HepG2 (cell line): ENCODE data around the gene SEMA3G. TPM values are rescaled to one million over a fixed set of nuclear protein-coding genes. Genes with fewer than 3 reads are reported as not detected.

Experiments used
- BCL6 ChIP-seq: IDR thresholded peaks from 2 replicates; pipeline ENCODE4 v1.6.1; 2016; ENCODE audit warnings: missing genetic modification reagents, missing compliant biosample characterization
- CREB1 ChIP-seq, 2 experiments: fragments of 450-650 bp in 1 of 2; IDR thresholded peaks; 2 replicates each; pipeline ENCODE4 v1.6.1; 2016 to 2017; ENCODE audit warnings: control low read depth in 1 of 2, mild to moderate bottlenecking in 1 of 2, missing compliant biosample characterization in 1 of 2, missing genetic modification characterization in 1 of 2
- DMTF1 ChIP-seq: sonication (generic); formaldehyde crosslinking; IDR thresholded peaks from 2 replicates; pipeline ENCODE4 v1.4.0; 2020; ENCODE audit warnings: mild to moderate bottlenecking, missing genetic modification reagents
- ELF3 ChIP-seq: IDR thresholded peaks from 2 replicates; pipeline ENCODE4 v1.6.1; 2016; ENCODE audit warnings: missing genetic modification reagents, missing compliant biosample characterization
- FOXM1 ChIP-seq: sonication (generic); formaldehyde crosslinking; IDR thresholded peaks from 2 replicates; pipeline ENCODE4 v1.5.0; 2020; ENCODE audit warnings: missing genetic modification reagents
- GABPB1 ChIP-seq: IDR thresholded peaks from 2 replicates; pipeline ENCODE4 v1.6.1; 2016; ENCODE audit warnings: mild to moderate bottlenecking, missing genetic modification reagents, moderate library complexity, missing compliant biosample characterization
- GLI4 ChIP-seq: sonication (generic); formaldehyde crosslinking; IDR thresholded peaks from 2 replicates; pipeline ENCODE4 v1.5.1; 2020; ENCODE audit warnings: missing genetic modification reagents, mild to moderate bottlenecking, moderate library complexity, borderline replicate concordance
- GMEB2 ChIP-seq: IDR thresholded peaks from 2 replicates; pipeline ENCODE4 v1.6.1; 2016; ENCODE audit warnings: missing biosample characterization, missing genetic modification reagents, low read depth
- HNF4A ChIP-seq: sonication (generic); formaldehyde crosslinking; IDR thresholded peaks from 2 replicates; pipeline ENCODE4 v1.4.0; 2020; ENCODE audit warnings: missing genetic modification reagents
- PHF8 ChIP-seq: sonication (generic); formaldehyde crosslinking; IDR thresholded peaks from 2 replicates; pipeline ENCODE4 v1.5.0; 2020; ENCODE audit warnings: missing genetic modification reagents
- SETDB1 ChIP-seq: sonication (generic); formaldehyde crosslinking; IDR thresholded peaks from 2 replicates; pipeline ENCODE4 v1.5.1; 2020; ENCODE audit warnings: missing genetic modification reagents, mild to moderate bottlenecking, borderline replicate concordance
- SNAPC2 ChIP-seq: sonication (generic); formaldehyde crosslinking; IDR thresholded peaks from 2 replicates; pipeline ENCODE4 v1.8.1; 2022; ENCODE audit warnings: mild to moderate bottlenecking, missing genetic modification reagents
- TBX2 ChIP-seq: sonication (generic); formaldehyde crosslinking; IDR thresholded peaks from 2 replicates; pipeline ENCODE4 v1.5.0; 2020; ENCODE audit warnings: missing genetic modification reagents, mild to moderate bottlenecking, borderline replicate concordance
- ZBTB25 ChIP-seq: IDR thresholded peaks from 2 replicates; pipeline ENCODE4 v1.6.1; 2018; ENCODE audit warnings: missing genetic modification reagents
- ZFX ChIP-seq: sonication (generic); formaldehyde crosslinking; IDR thresholded peaks from 2 replicates; pipeline ENCODE4 v1.4.0; 2020; ENCODE audit warnings: mild to moderate bottlenecking, low read depth, missing genetic modification reagents, moderate library complexity
- ZMYM2 ChIP-seq: sonication (generic); formaldehyde crosslinking; IDR thresholded peaks from 2 replicates; pipeline ENCODE4 v1.8.0; 2022; ENCODE audit warnings: mild to moderate bottlenecking, missing genetic modification reagents
- ZNF230 ChIP-seq: sonication (generic); formaldehyde crosslinking; IDR thresholded peaks from 2 replicates; pipeline ENCODE4 v1.4.0; 2020; ENCODE audit warnings: mild to moderate bottlenecking, missing genetic modification reagents
- ZNF780A ChIP-seq: sonication (generic); formaldehyde crosslinking; IDR thresholded peaks from 2 replicates; pipeline ENCODE4 v1.8.0; 2022; ENCODE audit warnings: mild to moderate bottlenecking, missing genetic modification reagents, moderate library complexity
- ZNF800 ChIP-seq: sonication (generic); formaldehyde crosslinking; IDR thresholded peaks from 2 replicates; pipeline ENCODE4 v1.4.0; 2020; ENCODE audit warnings: missing genetic modification reagents
- polyA plus RNA-seq, 8 experiments: library from polyadenylated mRNA; depleted of rRNA in 3 of 8; stranded (reverse) in 7 of 8; unstranded in 1 of 8; fragments of >200 nt; fragmentation: Illumina TruSeq in 4 of 8; extraction: Trizol in 4 of 8; gene quantifications; 2 replicates each; pipeline versions ENCODE4 v1.2.1 to v1.2.3, GENCODE V29; 2011 to 2016; ENCODE audit warnings: low read depth in 4 of 8, missing spikeins in 1 of 8, mixed read lengths in 1 of 8; ENCODE audit not compliant: insufficient read depth in 1 of 8
- total RNA-seq, 5 experiments: library from RNA; depleted of rRNA; stranded (reverse); fragments of >200 nt; fragmentation: Illumina TruSeq; extraction: Trizol; gene quantifications; 2 replicates each; pipeline ENCODE4 v1.2.3, GENCODE V29; 2016; ENCODE audit warnings: low read depth in 1 of 5
- TF ChIP-seq, protein P1 (sequence below): IDR thresholded peaks from 2 replicates; pipeline ENCODE4 v1.6.1; 2016; ENCODE audit warnings: missing compliant biosample characterization, missing genetic modification reagents, borderline replicate concordance

Gene SEMA3G
- total and polyA plus RNA-seq, 2 of the 13 experiments (the other 11 are each of a cell fraction or from before 2014, with no cell fraction given), result 6.1 to 8.3 TPM

DNA sequence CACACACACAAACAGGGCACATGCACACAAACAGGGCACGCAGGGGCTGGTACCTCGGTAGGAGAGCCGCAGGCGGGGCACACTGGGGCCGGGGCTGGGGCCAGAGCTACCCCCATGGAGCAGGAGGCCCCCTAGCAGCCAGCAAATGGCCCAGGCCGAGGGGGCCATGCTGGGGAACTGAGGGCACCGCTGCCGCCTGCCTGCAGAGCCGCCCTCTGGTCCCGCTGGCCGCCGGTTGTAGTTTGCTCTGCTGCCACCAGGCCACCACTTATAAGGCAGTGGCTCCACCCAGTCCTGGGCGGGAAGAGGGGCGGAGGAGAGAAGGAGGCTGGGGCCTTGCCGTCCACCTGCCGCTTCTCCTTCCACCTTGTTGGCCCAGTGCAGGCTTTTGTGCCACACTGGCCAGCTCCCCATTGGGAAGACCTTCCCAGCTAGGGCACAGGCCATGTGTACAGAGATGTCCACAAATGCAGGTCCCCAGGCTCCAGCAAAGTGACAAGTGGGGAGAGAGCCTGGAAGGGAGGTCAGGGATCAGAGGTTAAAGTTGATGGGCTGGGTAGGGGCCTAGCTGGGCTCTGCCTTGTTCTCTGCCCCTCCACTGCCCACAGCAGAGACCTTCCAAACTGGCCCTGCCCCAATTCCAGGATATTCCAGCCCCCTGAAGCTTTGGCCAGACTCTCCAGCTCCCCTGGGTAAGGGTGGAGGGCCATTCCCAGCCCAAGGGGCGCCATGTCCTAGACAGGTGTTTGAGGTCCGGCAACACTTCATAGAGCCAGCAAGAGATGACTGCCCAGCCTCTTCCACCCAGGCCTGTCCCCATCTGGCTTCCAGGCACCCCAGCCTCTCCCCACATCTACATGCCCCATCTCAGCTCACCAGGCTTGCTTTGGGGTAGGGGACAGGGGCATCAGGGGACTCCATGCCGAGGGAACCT lies at the start of gene SEMA3G (continued):
- TF ChIP-seq ZBTB25 (CRISPR knock-in tag) (peak; percentile 48; the same call in 1 of the 2 replicates), DMTF1 (CRISPR knock-in tag) (no peak), ZFX (peak; percentile 91), PHF8 (CRISPR knock-in tag) (peak; percentile 65), HNF4A (CRISPR knock-in tag) (0 out of 2 replicates have a peak, but pooled peaks have one; percentile 9), TBX2 (CRISPR knock-in tag) (no peak; the same call in 1 of the 2 replicates), GLI4 (CRISPR knock-in tag) (no peak), BCL6 (CRISPR knock-in tag) (peak; percentile 36; the same call in 1 of the 2 replicates), SETDB1 (CRISPR knock-in tag) (no peak), GABPB1 (CRISPR knock-in tag) (peak; percentile 67), ELF3 (peak; percentile 64), FOXM1 (CRISPR knock-in tag) (no peak), ZNF780A (CRISPR knock-in tag) (no peak; the same call in 1 of the 2 replicates), ZNF230 (peak; percentile 69; the same call in 1 of the 2 replicates), SNAPC2 (no peak), GMEB2 (CRISPR knock-in tag) (no peak), CREB1 (IDR thresholded peaks at IDR 0.05) (no peak), CREB1 (CRISPR knock-in tag; IDR thresholded peaks at IDR 0.05) (no peak), ZNF800 (CRISPR knock-in tag) (no peak), ZMYM2 (CRISPR knock-in tag) (peak; percentile 43; the same call in 1 of the 2 replicates)
- TF ChIP-seq, protein P1, sequence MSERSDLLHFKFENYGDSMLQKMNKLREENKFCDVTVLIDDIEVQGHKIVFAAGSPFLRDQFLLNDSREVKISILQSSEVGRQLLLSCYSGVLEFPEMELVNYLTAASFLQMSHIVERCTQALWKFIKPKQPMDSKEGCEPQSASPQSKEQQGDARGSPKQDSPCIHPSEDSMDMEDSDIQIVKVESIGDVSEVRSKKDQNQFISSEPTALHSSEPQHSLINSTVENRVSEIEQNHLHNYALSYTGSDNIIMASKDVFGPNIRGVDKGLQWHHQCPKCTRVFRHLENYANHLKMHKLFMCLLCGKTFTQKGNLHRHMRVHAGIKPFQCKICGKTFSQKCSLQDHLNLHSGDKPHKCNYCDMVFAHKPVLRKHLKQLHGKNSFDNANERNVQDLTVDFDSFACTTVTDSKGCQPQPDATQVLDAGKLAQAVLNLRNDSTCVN (CRISPR knock-in tag), result peak; percentile 77
